T-helper 17 cell (primary cell): Measurements from ENCODE around the gene ZDHHC11B. TPM values are rescaled to one million over a fixed set of nuclear protein-coding genes. Genes with fewer than 3 reads are reported as not detected.
"Not testable (repeated sequence)": the region's sequence is repeated elsewhere in the genome, so short reads cannot be mapped to it uniquely, and the experiment has no call there.

Source experiments
- ATAC-seq: fragments of 150-1000 bp; cut with Tn5 transposase; 2 replicates; pipeline ENCODE4 v1.10.0; 2021; ENCODE audit warnings: mild to moderate bottlenecking, moderate library complexity
- DNase-seq, 3 donors: peaks; one replicate each; pipeline versions ENCODE4 v3.0.0 to v3.0.0-alpha.2; 2020 to 2021
- H3K9me3 ChIP-seq: one replicate; pipeline ENCODE4 v1.7.0; 2013; ENCODE audit warnings: low read length, mild to moderate bottlenecking; ENCODE audit not compliant: control insufficient read depth, poor library complexity, severe bottlenecking
- H3K27ac Mint-ChIP-seq: one replicate; pipeline ENCODE4 v1.8.0; 2022; ENCODE audit warnings: mild to moderate bottlenecking, moderate library complexity, mixed read lengths
- H3K27me3 Mint-ChIP-seq: one replicate; pipeline ENCODE4 v1.8.0; 2022; ENCODE audit warnings: mixed read lengths
- H3K36me3 Mint-ChIP-seq: one replicate; pipeline ENCODE4 v1.8.0; 2022; ENCODE audit warnings: low read depth, mixed read lengths
- H3K4me1 Mint-ChIP-seq: one replicate; pipeline ENCODE4 v1.8.0; 2022; ENCODE audit warnings: mild to moderate bottlenecking, mixed read lengths
- H3K4me3 Mint-ChIP-seq: one replicate; pipeline ENCODE4 v1.8.0; 2022; ENCODE audit warnings: mild to moderate bottlenecking, moderate library complexity, mixed read lengths
- total RNA-seq, 4 donors: library from RNA in 2 of 4; stranded (reverse) in 2 of 4; gene quantifications; one replicate each; pipeline ENCODE4 v1.2.3 and lab custom pipeline; 2022 to 2026

The ZDHHC11B gene
- total RNA-seq, 2 donors from 2014 or later, result 9.3 to 31.2 TPM

GRCh38 chr5:683551-684481 is 100.7 kb downstream of the ZDHHC11B start:
- DNase-seq (no peak), ATAC-seq (no peak)
- no peaks in the 10 kb centered on the region for H3K9me3 ChIP-seq
- Mint-ChIP-seq H3K27ac (peak overlapping the region; percentile 60), H3K4me3 (no peak overlapping the region), H3K36me3 (no peaks in the 10 kb centered on the region), H3K27me3 (no peaks in the 10 kb centered on the region), H3K4me1 (no peaks in the 10 kb centered on the region)

DNA sequence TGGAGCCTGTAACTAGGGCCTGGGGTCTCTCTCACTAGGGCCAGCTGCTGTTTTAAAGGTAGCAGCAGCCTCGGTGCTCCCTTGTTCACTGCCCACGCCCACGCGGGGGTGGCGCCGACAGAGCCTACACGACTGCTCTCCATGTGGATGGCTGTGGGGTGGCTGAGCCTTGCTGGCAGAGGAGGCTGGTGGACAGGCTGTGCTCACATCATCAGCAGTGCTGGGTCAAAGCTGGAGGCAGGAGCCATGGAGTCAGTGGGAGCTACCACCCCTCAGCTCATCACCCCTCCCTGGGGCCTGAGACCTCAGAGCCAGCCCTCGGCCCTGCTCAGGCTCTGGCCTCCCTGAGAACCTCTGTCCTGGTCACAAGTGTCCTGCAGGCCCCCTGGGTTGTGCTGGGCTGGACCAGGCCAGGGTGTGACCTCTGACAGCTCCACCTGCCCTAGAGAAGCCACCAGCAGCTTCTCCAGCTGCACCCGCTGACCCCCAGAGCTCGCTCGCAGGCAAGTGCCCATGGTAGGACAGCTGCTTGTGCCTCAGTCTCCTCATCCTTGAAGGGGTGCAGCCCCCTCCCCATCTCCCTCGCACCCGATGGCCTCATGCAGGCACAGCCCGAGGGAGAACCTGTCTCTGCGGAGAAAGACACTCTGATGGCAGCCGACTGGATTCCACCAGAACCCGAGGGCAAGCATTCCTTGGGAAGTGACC is 101.7 kb downstream of the ZDHHC11B start:
- H3K36me3 Mint-ChIP-seq, DNase-seq, H3K27me3 Mint-ChIP-seq, H3K4me1 Mint-ChIP-seq, ATAC-seq, H3K9me3 ChIP-seq: not testable (repeated sequence)
- Mint-ChIP-seq H3K27ac (peak overlapping the region; percentile 60), H3K4me3 (peak overlapping the region; percentile 65)

DNA sequence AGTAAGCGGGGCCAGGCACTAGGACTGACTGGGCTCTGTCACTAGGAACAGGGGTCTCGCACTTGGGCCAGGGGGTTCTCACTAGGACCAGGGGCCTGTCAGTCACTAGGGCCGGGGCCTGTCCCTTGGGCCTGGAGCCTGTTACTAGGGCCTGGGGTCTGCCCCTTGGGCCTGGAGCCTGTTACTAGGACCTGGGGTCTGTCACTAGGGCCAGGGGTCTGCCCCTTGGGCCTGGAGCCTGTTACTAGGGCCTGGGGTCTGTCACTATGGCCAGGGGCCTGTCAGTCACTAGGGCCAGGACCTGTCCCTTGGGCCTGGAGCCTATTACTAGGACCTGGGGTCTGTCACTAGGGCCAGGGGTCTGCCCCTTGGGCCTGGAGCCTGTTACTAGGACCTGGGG is 102.3 kb downstream of the ZDHHC11B start:
- not testable (repeated sequence) for H3K36me3 Mint-ChIP-seq, DNase-seq, H3K27me3 Mint-ChIP-seq, H3K4me1 Mint-ChIP-seq, H3K4me3 Mint-ChIP-seq, ATAC-seq, H3K9me3 ChIP-seq
- peak overlapping the region; percentile 60 for H3K27ac Mint-ChIP-seq

- not testable (repeated sequence) for H3K27ac Mint-ChIP-seq, ATAC-seq, DNase-seq, H3K4me1 Mint-ChIP-seq, H3K4me3 Mint-ChIP-seq, H3K36me3 Mint-ChIP-seq, H3K27me3 Mint-ChIP-seq, H3K9me3 ChIP-seq
Measured at GRCh38 chr5:681317-682191, 103.0 kb downstream of the ZDHHC11B start.

DNA sequence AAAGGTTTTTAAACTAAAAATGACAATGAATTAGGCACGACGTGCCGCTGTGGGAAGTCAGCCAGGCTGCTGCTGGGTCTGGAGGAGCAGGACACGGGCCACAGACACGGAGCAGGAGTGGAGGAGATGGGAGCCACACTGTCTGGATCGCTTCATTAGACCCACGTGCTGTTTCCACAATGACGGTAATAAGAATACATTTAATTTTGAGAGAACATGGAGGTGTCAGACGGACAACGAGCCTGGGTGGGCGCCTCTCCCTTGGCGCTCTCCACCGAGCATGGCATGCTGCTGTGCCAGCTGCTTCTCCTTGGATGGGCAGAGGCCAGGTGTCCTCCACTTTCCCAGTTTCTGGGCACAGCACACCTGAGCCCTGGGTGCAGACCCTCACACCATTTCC is 103.7 kb downstream of the ZDHHC11B start:
- H3K27ac Mint-ChIP-seq, result peak overlapping the region; percentile 29
- not testable (repeated sequence) for H3K4me1 Mint-ChIP-seq, H3K4me3 Mint-ChIP-seq, H3K36me3 Mint-ChIP-seq, H3K9me3 ChIP-seq, DNase-seq, H3K27me3 Mint-ChIP-seq, ATAC-seq

GRCh38 chr5:680118-680795 is 104.3 kb downstream of the ZDHHC11B start:
- H3K36me3 Mint-ChIP-seq, H3K27me3 Mint-ChIP-seq, DNase-seq, H3K9me3 ChIP-seq, ATAC-seq, H3K4me3 Mint-ChIP-seq, H3K4me1 Mint-ChIP-seq: not testable (repeated sequence)
- H3K27ac Mint-ChIP-seq, result peak overlapping the region; percentile 29

GRCh38 chr5:679166-679895 is 105.2 kb downstream of the ZDHHC11B start:
- not testable (repeated sequence) for H3K9me3 ChIP-seq, H3K4me3 Mint-ChIP-seq, H3K36me3 Mint-ChIP-seq, ATAC-seq, DNase-seq, H3K4me1 Mint-ChIP-seq, H3K27me3 Mint-ChIP-seq, H3K27ac Mint-ChIP-seq

GRCh38 chr5:678521-678920 is 106.0 kb downstream of the ZDHHC11B start:
- H3K27me3 Mint-ChIP-seq, DNase-seq, H3K36me3 Mint-ChIP-seq, H3K4me3 Mint-ChIP-seq, H3K9me3 ChIP-seq, H3K4me1 Mint-ChIP-seq, H3K27ac Mint-ChIP-seq, ATAC-seq: not testable (repeated sequence)

DNA sequence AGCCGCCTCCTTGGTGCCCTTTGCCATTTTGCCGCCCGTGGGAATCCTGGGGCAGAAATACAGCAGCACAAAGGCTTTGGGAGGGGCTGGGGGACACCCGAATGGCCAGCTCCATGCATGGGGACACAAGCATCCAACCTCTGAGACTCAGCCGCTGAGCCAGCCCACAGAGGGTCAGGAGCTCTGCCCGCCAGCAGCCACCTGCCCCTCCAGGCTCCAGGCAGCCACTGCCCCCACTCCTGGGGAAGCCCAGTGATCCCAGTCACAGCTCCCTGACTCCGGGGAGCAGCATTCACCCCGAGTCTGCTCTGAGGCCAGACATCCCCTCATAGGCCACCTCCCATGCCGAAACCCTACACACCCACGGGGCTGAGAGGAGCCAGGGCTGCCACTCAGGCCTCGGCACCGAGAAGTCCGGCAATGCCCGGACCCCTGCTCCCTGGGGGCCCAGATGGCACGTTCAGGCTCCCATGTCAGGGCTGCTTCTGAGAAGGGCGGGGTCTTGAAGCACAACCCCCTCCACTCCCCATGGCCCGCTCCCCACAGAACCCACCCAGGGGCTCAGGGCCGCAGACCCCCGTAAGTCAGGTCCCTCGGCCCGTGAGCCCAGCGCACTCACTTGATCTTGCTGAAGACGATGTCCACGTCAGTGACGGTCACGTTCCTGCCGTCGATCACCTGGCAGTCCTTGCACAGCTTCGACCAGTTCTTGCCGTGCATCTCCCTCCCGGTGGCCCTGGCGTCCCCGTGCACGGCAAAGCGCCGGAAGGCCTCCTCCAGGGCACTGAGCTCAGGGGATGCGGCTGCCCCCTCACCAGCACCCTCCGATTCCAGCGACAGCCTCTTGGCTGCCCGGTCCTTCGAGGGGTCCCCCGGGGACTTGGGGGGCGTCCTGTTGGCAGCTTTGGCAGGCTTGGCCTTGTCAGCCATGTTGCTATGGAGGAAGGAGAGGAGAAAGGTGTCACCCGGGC is 107.1 kb downstream of the ZDHHC11B start:
- no peaks in the 10 kb centered on the region for H3K9me3 ChIP-seq
- ATAC-seq (no peak), DNase-seq (no peak)
- H3K4me1 Mint-ChIP-seq, result peaks cover 12% of the 10 kb centered on the region
- H3K27ac Mint-ChIP-seq, result peak overlapping the region; percentile 60
- peaks cover 4% of the 10 kb centered on the region for H3K36me3 Mint-ChIP-seq
- H3K27me3 Mint-ChIP-seq, result no peaks in the 10 kb centered on the region
- peak overlapping the region; percentile 33 for H3K4me3 Mint-ChIP-seq

DNA sequence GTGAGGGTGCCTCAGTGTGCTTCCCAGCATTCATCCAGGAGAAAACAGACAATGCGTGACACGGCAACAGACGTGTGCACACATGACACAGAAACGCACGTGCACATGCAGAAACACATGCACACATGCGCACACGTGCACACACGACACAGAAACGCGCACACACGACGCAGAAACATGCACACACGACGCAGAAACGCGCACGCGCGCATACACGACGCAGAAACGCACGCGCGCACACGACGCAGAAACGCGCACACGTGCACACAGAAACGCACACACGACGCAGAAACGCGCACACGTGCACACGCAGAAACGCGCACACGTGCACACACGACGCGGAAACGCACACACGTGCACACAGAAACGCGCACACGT is 107.8 kb downstream of the ZDHHC11B start:
- H3K27me3 Mint-ChIP-seq, result no peaks in the 10 kb centered on the region
- H3K36me3 Mint-ChIP-seq, result peaks cover 4% of the 10 kb centered on the region
- H3K4me1 Mint-ChIP-seq, result peaks cover 16% of the 10 kb centered on the region
- ATAC-seq (no peak), DNase-seq (no peak)
- H3K9me3 ChIP-seq, result no peaks in the 10 kb centered on the region
- peak overlapping the region; percentile 49 for H3K27ac Mint-ChIP-seq
- H3K4me3 Mint-ChIP-seq, result no peak overlapping the region

GRCh38 chr5:675871-676698 is 108.4 kb downstream of the ZDHHC11B start:
- Mint-ChIP-seq H3K36me3 (peaks cover 4% of the 10 kb centered on the region), H3K4me1 (peaks cover 16% of the 10 kb centered on the region), H3K27ac (peak overlapping the region; percentile 49), H3K27me3 (no peaks in the 10 kb centered on the region), H3K4me3 (peak overlapping the region; percentile 63)
- H3K9me3 ChIP-seq, result no peaks in the 10 kb centered on the region
- ATAC-seq (no peak), DNase-seq (no peak)
